H1 (cell line): ENCODE results near the gene NELFCD. TPM values are rescaled to one million over a fixed set of nuclear protein-coding genes. Genes with fewer than 3 reads are reported as not detected.

ENCODE experiments used
- CTCF ChIA-PET: fragments of 300-600 bp; sonication (Branson Sonifier 250); formaldehyde crosslinking; loops from one replicate; lab custom pipeline; 2021; ENCODE audit not compliant: partially characterized antibody; lab: Charles Lee
- POLR2A ChIA-PET: fragments of 300-600 bp; sonication (Branson Sonifier 250); formaldehyde crosslinking; loops from one replicate; lab custom pipeline; 2021; ENCODE audit warnings: inconsistent platforms; ENCODE audit not compliant: partially characterized antibody; lab: Charles Lee
- DNase-seq, 2 experiments: peaks; one replicate each; pipeline versions ENCODE4 v3.0.0 to v3.0.0-alpha.2; 2010 to 2022; ENCODE audit warnings: low spot score in 2 of 2, low read depth in 1 of 2, mixed read lengths in 1 of 2
- FAIRE-seq: peaks from 2 replicates; lab custom pipeline; 2011; peaks lifted over from hg19 to GRCh38; lab: Jason Lieb, UNC
- H2AFZ ChIP-seq: 2 replicates; pipeline ENCODE4 v1.8.1; 2012; ENCODE audit warnings: low read length, inconsistent platforms
- H2AK5ac ChIP-seq: 2 replicates; pipeline ENCODE4 v1.6.1; 2013; ENCODE audit warnings: low read depth, low read length
- H2BK120ac ChIP-seq: replicated peaks from 2 replicates; pipeline ENCODE3; 2013; ENCODE audit warnings: low read depth, low read length, inconsistent platforms
- H2BK12ac ChIP-seq: 2 replicates; pipeline ENCODE4 v1.6.1; 2013; ENCODE audit warnings: low read depth, low read length
- H2BK15ac ChIP-seq: 2 replicates; pipeline ENCODE4 v1.6.1; 2013; ENCODE audit warnings: low read length
- H2BK20ac ChIP-seq: 2 replicates; pipeline ENCODE4 v1.6.1; 2013; ENCODE audit warnings: low read length
- H2BK5ac ChIP-seq: 2 replicates; pipeline ENCODE4 v1.6.1; 2013; ENCODE audit warnings: low read depth, low read length
- H3K14ac ChIP-seq: 2 replicates; pipeline ENCODE4 v1.6.1; 2013; ENCODE audit warnings: inconsistent platforms; ENCODE audit not compliant: insufficient read length
- H3K18ac ChIP-seq: 2 replicates; pipeline ENCODE4 v1.6.1; 2013; ENCODE audit warnings: low read length; ENCODE audit errors: extremely low read depth
- H3K23ac ChIP-seq: 2 replicates; pipeline ENCODE4 v1.6.1; 2013; ENCODE audit warnings: inconsistent platforms; ENCODE audit not compliant: insufficient read length
- H3K23me2 ChIP-seq: 2 replicates; pipeline ENCODE4 v1.6.1; 2013; ENCODE audit warnings: low read depth, low read length
- H3K27ac ChIP-seq: 2 replicates; pipeline ENCODE4 v1.6.1; 2011; ENCODE audit warnings: low read depth, low read length, inconsistent platforms
- H3K27me3 ChIP-seq, 4 experiments: replicated peaks in 1 of 4; 1 replicate in 1 of 4; 2 replicates in 3 of 4; pipeline versions ENCODE4 v1.6.1 to v1.8.1; 2011 to 2013; ENCODE audit warnings: low read length in 3 of 4, mild to moderate bottlenecking in 3 of 4, inconsistent platforms in 2 of 4, mixed read lengths in 2 of 4, moderate library complexity in 1 of 4; ENCODE audit not compliant: control insufficient read depth in 3 of 4, insufficient read depth in 3 of 4; ENCODE audit errors: extremely low read depth in 1 of 4
- H3K36me3 ChIP-seq, 4 experiments: 2 replicates each; pipeline versions ENCODE4 v1.6.1 to v1.8.1; 2011 to 2013; ENCODE audit warnings: mild to moderate bottlenecking in 4 of 4, low read length in 3 of 4, moderate library complexity in 2 of 4, control low read depth in 1 of 4, inconsistent platforms in 1 of 4; ENCODE audit not compliant: insufficient read depth in 4 of 4, control insufficient read depth in 2 of 4
- H3K4ac ChIP-seq: replicated peaks from 2 replicates; pipeline ENCODE3; 2013; ENCODE audit warnings: low read length, low read depth, mixed read lengths, inconsistent platforms; ENCODE audit not compliant: insufficient read length
- H3K4me1 ChIP-seq, 4 experiments: replicated peaks in 1 of 4; 1 replicate in 1 of 4; 2 replicates in 3 of 4; pipeline versions ENCODE4 v1.6.1 to v1.8.1; 2011 to 2013; ENCODE audit warnings: low read length in 3 of 4, inconsistent platforms in 2 of 4, mixed read lengths in 1 of 4; ENCODE audit not compliant: insufficient read depth in 4 of 4, control insufficient read depth in 3 of 4
- H3K4me2 ChIP-seq, 2 experiments: 2 replicates each; pipeline versions ENCODE4 v1.6.1 to v1.8.1; 2011 to 2013; ENCODE audit warnings: low read depth in 2 of 2, low read length in 2 of 2, control low read depth in 1 of 2, inconsistent platforms in 1 of 2, mild to moderate bottlenecking in 1 of 2; ENCODE audit not compliant: insufficient read depth in 1 of 2
- H3K4me3 ChIP-seq, 4 experiments: fragments of 200-600, 300-600 bp in 1 of 4; sonication (generic), shearing (Covaris generic), sonication (Bioruptor Twin) in 1 of 4; 2 replicates each; pipeline versions ENCODE4 v1.5.1 to v1.8.1; 2011 to 2016; ENCODE audit warnings: low read length in 4 of 4, low read depth in 3 of 4, control low read depth in 2 of 4, inconsistent platforms in 2 of 4, mild to moderate bottlenecking in 2 of 4, mixed read lengths in 1 of 4, moderate library complexity in 1 of 4; ENCODE audit not compliant: insufficient read depth in 2 of 4; ENCODE audit errors: extremely low read depth in 1 of 4
- H3K56ac ChIP-seq: replicated peaks from 2 replicates; pipeline ENCODE3; 2013; ENCODE audit warnings: low read depth, mild to moderate bottlenecking, mixed read lengths, low read length, inconsistent platforms; ENCODE audit not compliant: insufficient read length
- H3K79me1 ChIP-seq: 2 replicates; pipeline ENCODE4 v1.6.1; 2013; ENCODE audit warnings: low read depth, low read length, control low read depth
- H3K79me2 ChIP-seq, 2 experiments: 2 replicates each; pipeline versions ENCODE4 v1.6.1 to v1.8.1; 2012 to 2013; ENCODE audit warnings: low read length in 2 of 2, mild to moderate bottlenecking in 2 of 2, inconsistent platforms in 1 of 2; ENCODE audit not compliant: insufficient read depth in 2 of 2, control insufficient read depth in 1 of 2
- H3K9ac ChIP-seq, 4 experiments: replicated peaks in 1 of 4; 1 replicate in 1 of 4; 2 replicates in 3 of 4; pipeline versions ENCODE4 v1.6.1 to v1.8.1; 2011 to 2013; ENCODE audit warnings: low read depth in 3 of 4, low read length in 3 of 4, control low read depth in 2 of 4, mild to moderate bottlenecking in 2 of 4, moderate library complexity in 2 of 4, inconsistent platforms in 1 of 4; ENCODE audit errors: extremely low read depth in 1 of 4
- H3K9me3 ChIP-seq, 2 experiments: 2 replicates each; pipeline versions ENCODE4 v1.6.1 to v1.8.1; 2012 to 2013; ENCODE audit warnings: mild to moderate bottlenecking in 2 of 2, moderate library complexity in 2 of 2, control low read depth in 1 of 2, inconsistent platforms in 1 of 2, low read depth in 1 of 2, low read length in 1 of 2, mixed read lengths in 1 of 2; ENCODE audit not compliant: insufficient read depth in 2 of 2
- H4K20me1 ChIP-seq, 2 experiments: replicated peaks in 1 of 2; 2 replicates each; pipeline versions ENCODE3 to v1.8.1; 2011 to 2013; ENCODE audit warnings: inconsistent platforms in 2 of 2, low read length in 2 of 2, mild to moderate bottlenecking in 1 of 2; ENCODE audit not compliant: insufficient read depth in 2 of 2, control insufficient read depth in 1 of 2
- H4K5ac ChIP-seq: 2 replicates; pipeline ENCODE4 v1.6.1; 2013; ENCODE audit warnings: low read length, low read depth, mixed read lengths, inconsistent platforms; ENCODE audit not compliant: insufficient read length
- H4K8ac ChIP-seq: 2 replicates; pipeline ENCODE4 v1.8.0; 2013; ENCODE audit warnings: mild to moderate bottlenecking, moderate library complexity, low read length, inconsistent platforms; ENCODE audit not compliant: insufficient read depth; ENCODE audit errors: extremely low read depth
- H4K91ac ChIP-seq: replicated peaks from 2 replicates; pipeline ENCODE3; 2013; ENCODE audit warnings: low read length, mixed read lengths, inconsistent platforms; ENCODE audit not compliant: insufficient read length
- KDM5A ChIP-seq: fragments of 200-600 bp; IDR thresholded peaks from 2 replicates; pipeline ENCODE4 v1.7.1; 2012; ENCODE audit warnings: mild to moderate bottlenecking, low read length, inconsistent platforms, mixed read lengths
- RXRA ChIP-seq: IDR thresholded peaks from 2 replicates; pipeline ENCODE4 v1.6.1; 2011; ENCODE audit warnings: low read depth, mild to moderate bottlenecking, low read length, moderate library complexity; ENCODE audit not compliant: insufficient read depth
- SP2 ChIP-seq: IDR thresholded peaks from 2 replicates; pipeline ENCODE4 v1.6.1; 2012; ENCODE audit warnings: mild to moderate bottlenecking, low read length, inconsistent platforms
- WGBS, 2 experiments: shearing (Covaris generic) in 1 of 2; methylation state at CpG; one replicate each; pipeline versions ENCODE4 v1.1.6 to v1.1.7; 2013 to 2015; ENCODE audit warnings: low lambda C conversion rate in 2 of 2, mixed read lengths in 2 of 2, inconsistent platforms in 1 of 2, low coverage in 1 of 2, missing lambda C conversion rate in 1 of 2; ENCODE audit not compliant: insufficient replicate concordance in 2 of 2, insufficient coverage in 1 of 2, insufficient read length in 1 of 2; ENCODE audit errors: extremely low coverage in 1 of 2, missing lambda C conversion rate in 1 of 2; 5-methylcytosine and 5-hydroxymethylcytosine counted together
- polyA plus RNA-seq, 7 experiments: library from polyadenylated mRNA; depleted of rRNA in 3 of 7; stranded (reverse) in 5 of 7; unstranded in 2 of 7; fragments of >200 nt in 5 of 7; fragments of 200-250 nt in 2 of 7; gene quantifications; 1 replicate in 5 of 7; 2 replicates in 1 of 7; 4 replicates in 1 of 7; pipeline versions ENCODE4 v1.2.1 to v1.2.3, GENCODE V29; 2011 to 2013; ENCODE audit warnings: missing spikeins in 2 of 7, mixed read lengths in 2 of 7
- total RNA-seq: library from RNA; stranded (reverse); fragmentation: NEBNext Ultra II Directional; extraction: Animal tissue kit (Norgen Biotek cat#: 25700); gene quantifications from 2 replicates; pipeline ENCODE4 v1.2.1, GENCODE V29; 2021

NELFCD gene
- total and polyA plus RNA-seq, 2 of the 8 experiments (the other 6 are each of a cell fraction or from before 2014, with no cell fraction given), result 35.5 to 59.6 TPM

- no peak overlapping the region for H4K8ac ChIP-seq
- H2AK5ac ChIP-seq, result no peak overlapping the region
- no peak overlapping the region for H2BK120ac ChIP-seq
- H3K9me3 ChIP-seq, result no peaks in the 10 kb centered on the region
- peaks cover 2% of the 10 kb centered on the region; the same call in 1 of the 2 replicates for H3K23me2 ChIP-seq
- ChIA-PET POLR2A (interaction anchor here (1.0 to 1.9 kb wide), 7 partner anchors 9 to 27 kb away, joined by 3 to 6 read pairs (median 3); partner anchors contain the start of gene NELFCD), CTCF (interaction anchor here (0.6 to 1.4 kb wide), 8 partner anchors 9 to 448 kb away, joined by 3 to 8 read pairs (median 3); partner anchors contain the start of gene ATP5F1E)
- no peak overlapping the region for H3K27ac ChIP-seq
- H3K4me3 ChIP-seq, result no peak overlapping the region
- H3K18ac ChIP-seq, result no peak overlapping the region
- H3K79me1 ChIP-seq, result no peaks in the 10 kb centered on the region
- TF ChIP-seq SP2 (no peak), KDM5A (no peak), RXRA (no peak)
- no peak for DNase-seq
- no peaks in the 10 kb centered on the region for H3K36me3 ChIP-seq
- no peaks in the 10 kb centered on the region for H3K79me2 ChIP-seq
- no peak overlapping the region for H2BK5ac ChIP-seq
- no peak overlapping the region for H3K4me2 ChIP-seq
- no peak overlapping the region for H2BK12ac ChIP-seq
- H3K27me3 ChIP-seq, result peaks cover 0 to 12% (median 5%) of the 10 kb centered on the region in 4 experiments; a peak in 4 of 7 replicates
- H4K91ac ChIP-seq, result no peak overlapping the region
- H3K4ac ChIP-seq, result no peak overlapping the region
- H3K23ac ChIP-seq, result no peak overlapping the region
- H3K14ac ChIP-seq, result no peak overlapping the region
- H3K4me1 ChIP-seq, result peaks cover 0 to 8% (median 7%) of the 10 kb centered on the region in 4 experiments; a peak in 3 of 7 replicates
- no peak for FAIRE-seq
- peaks cover 0 to 2% of the 10 kb centered on the region in 2 experiments for H4K20me1 ChIP-seq
- H2BK20ac ChIP-seq, result no peak overlapping the region
- H3K9ac ChIP-seq, result no peak overlapping the region
- H2AFZ ChIP-seq, result no peak overlapping the region
- H3K56ac ChIP-seq, result no peak overlapping the region
- H2BK15ac ChIP-seq, result no peak overlapping the region
- WGBS, 2 experiments, result 85% methylated on average over 8 of the region's 8 CpGs; no CpG with 5 or more reads in 1 of the 2 experiments
- H4K5ac ChIP-seq, result no peak overlapping the region
Measured at GRCh38 chr20:59008715-59009336, 27.8 kb downstream of the NELFCD start.
